GM04503 (cell line): ENCODE results near the gene EYS.
"Not testable (repeated sequence)": the region's sequence is repeated elsewhere in the genome, so short reads cannot be mapped to it uniquely, and the experiment has no call there.

Experiments
- DNase-seq: peaks from one replicate; pipeline ENCODE4 v3.0.0-alpha.2; 2012; ENCODE audit warnings: low read depth

EYS gene

GRCh38 chr6:63792736-63793464, 1914.1 kb downstream of the EYS start:
- no peak for DNase-seq

GRCh38 chr6:63790334-63790733, 1916.7 kb downstream of the EYS start:
- DNase-seq: no peak

- no peak for DNase-seq
Measured at GRCh38 chr6:63789699-63790098, 1917.3 kb downstream of the EYS start.

- DNase-seq: no peak
Measured at GRCh38 chr6:63788569-63788968, 1918.5 kb downstream of the EYS start.

- no peak for DNase-seq
Measured at GRCh38 chr6:63787021-63787420, 1920.0 kb downstream of the EYS start.

- no peak for DNase-seq
Measured at GRCh38 chr6:63785006-63785405, 1922.0 kb downstream of the EYS start.

- DNase-seq: no peak
Measured at GRCh38 chr6:63783096-63783495, 1923.9 kb downstream of the EYS start.

- no peak for DNase-seq
Measured at GRCh38 chr6:63774961-63775360, 1932.1 kb downstream of the EYS start.

GRCh38 chr6:63773200-63773599, 1933.8 kb downstream of the EYS start:
- no peak for DNase-seq

- no peak for DNase-seq
Measured at GRCh38 chr6:63765828-63766227, 1941.2 kb downstream of the EYS start.

- no peak for DNase-seq
Measured at GRCh38 chr6:63764318-63764916, 1942.6 kb downstream of the EYS start.

GRCh38 chr6:63760199-63760598, 1946.8 kb downstream of the EYS start:
- DNase-seq: no peak

GRCh38 chr6:63759605-63760105, 1947.4 kb downstream of the EYS start:
- DNase-seq: no peak

GRCh38 chr6:63757826-63758225, 1949.2 kb downstream of the EYS start:
- no peak for DNase-seq

GRCh38 chr6:63757275-63757674, 1949.8 kb downstream of the EYS start:
- not testable (repeated sequence) for DNase-seq

- no peak for DNase-seq
Measured at GRCh38 chr6:63750400-63750799, 1956.6 kb downstream of the EYS start.

- DNase-seq: no peak
Measured at GRCh38 chr6:63745784-63746183, 1961.2 kb downstream of the EYS start.

GRCh38 chr6:63744810-63745209, 1962.2 kb downstream of the EYS start:
- DNase-seq: no peak

GRCh38 chr6:63743691-63744090, 1963.3 kb downstream of the EYS start:
- no peak for DNase-seq

GRCh38 chr6:63742060-63742459, 1965.0 kb downstream of the EYS start:
- DNase-seq: no peak

- DNase-seq: peak; percentile 25
Measured at GRCh38 chr6:63740709-63741108, 1966.3 kb downstream of the EYS start.

- DNase-seq: no peak
Measured at GRCh38 chr6:63739094-63739687, 1967.8 kb downstream of the EYS start.

GRCh38 chr6:63738190-63738589, 1968.8 kb downstream of the EYS start:
- not testable (repeated sequence) for DNase-seq
